CD4-positive, alpha-beta T cell (primary cell): ENCODE data around the gene MFN1. TPM values are rescaled to one million over a fixed set of nuclear protein-coding genes. Genes with fewer than 3 reads are reported as not detected.

ENCODE experiments used
- ATAC-seq: fragments of 200-7000 bp; cut with Tn5 transposase; one replicate; pipeline ENCODE4 v1.10.0; 2022; ENCODE audit warnings: mild to moderate bottlenecking; ENCODE audit not compliant: poor library complexity
- CTCF ChIA-PET: fragments of 350-600 bp; sonication (Branson Sonifier 250); formaldehyde crosslinking; loops from one replicate; lab custom pipeline; 2021; ENCODE audit warnings: antibody characterized with exemption, inconsistent platforms; lab: Charles Lee
- POLR2A ChIA-PET: fragments of 350-600 bp; sonication (Branson Sonifier 250); formaldehyde crosslinking; loops from one replicate; lab custom pipeline; 2021; ENCODE audit warnings: antibody characterized with exemption, inconsistent platforms; lab: Charles Lee
- DNase-seq, 14 experiments: peaks; one replicate each; pipeline ENCODE4 v3.0.0-alpha.2; 2013 to 2020; ENCODE audit warnings: mixed read lengths in 2 of 14
- H3K27ac ChIP-seq, 2 donors: one replicate each; pipeline versions ENCODE4 v1.5.1 to v1.7.0; 2013; ENCODE audit warnings: low read length in 2 of 2, low read depth in 1 of 2, mild to moderate bottlenecking in 1 of 2
- H3K27me3 ChIP-seq, 2 experiments: 1 replicate in 1 of 2; 2 replicates in 1 of 2; pipeline versions ENCODE4 v1.6.1 to v1.7.0; 2013; ENCODE audit warnings: low read length in 2 of 2, control low read depth in 1 of 2, mild to moderate bottlenecking in 1 of 2, moderate library complexity in 1 of 2; ENCODE audit not compliant: insufficient read depth in 2 of 2, control insufficient read depth in 1 of 2
- H3K36me3 ChIP-seq: one replicate; pipeline ENCODE4 v1.6.1; 2013; ENCODE audit warnings: low read length, control low read depth; ENCODE audit not compliant: insufficient read depth
- H3K4me1 ChIP-seq: one replicate; pipeline ENCODE4 v1.6.1; 2013; ENCODE audit warnings: low read length, control low read depth; ENCODE audit not compliant: insufficient read depth
- H3K4me3 ChIP-seq: one replicate; pipeline ENCODE4 v1.5.1; 2013; ENCODE audit warnings: mild to moderate bottlenecking, low read length, moderate library complexity
- H3K9me3 ChIP-seq, 2 experiments: 1 replicate in 1 of 2; 2 replicates in 1 of 2; pipeline versions ENCODE4 v1.6.1 to v1.7.0; 2013; ENCODE audit warnings: low read length in 2 of 2, mild to moderate bottlenecking in 2 of 2, control low read depth in 1 of 2, moderate library complexity in 1 of 2; ENCODE audit not compliant: control insufficient read depth in 1 of 2, insufficient read depth in 1 of 2
- H3K27ac Mint-ChIP-seq: one replicate; pipeline ENCODE4 v1.8.0; 2020; ENCODE audit warnings: mixed read lengths
- H3K27me3 Mint-ChIP-seq: one replicate; pipeline ENCODE4 v1.8.0; 2021; ENCODE audit warnings: mixed read lengths
- H3K36me3 Mint-ChIP-seq: one replicate; pipeline ENCODE4 v1.8.0; 2021; ENCODE audit warnings: low read depth, mixed read lengths
- H3K4me1 Mint-ChIP-seq: one replicate; pipeline ENCODE4 v1.8.0; 2021; ENCODE audit warnings: low read depth, mixed read lengths
- H3K4me3 Mint-ChIP-seq: one replicate; pipeline ENCODE4 v1.8.0; 2020; ENCODE audit warnings: mild to moderate bottlenecking, mixed read lengths
- H3K9me3 Mint-ChIP-seq: one replicate; pipeline ENCODE4 v1.8.0; 2020; ENCODE audit warnings: mixed read lengths
- CTCF ChIP-seq: fragments of 200-600 bp; IDR thresholded peaks from one replicate; pipeline ENCODE4 v1.8.0; 2022; ENCODE audit warnings: antibody characterized with exemption, mild to moderate bottlenecking
- intact Hi-C, 2 experiments: fragments of 100-400 bp; cut with DNase I in 1 of 2; cut with micrococcal nuclease in 1 of 2; formaldehyde crosslinking; loops; one replicate each; pipeline versions ENCODE4 v1.15.1 to v1.9.0; 2023 to 2025; cut with DNase I, micrococcal nuclease
- total RNA-seq, 174 experiments: library from RNA in 2 of 174; stranded (reverse) in 2 of 174; gene quantifications; one replicate each; pipeline ENCODE4 v1.2.3 and lab custom pipeline; 2021 to 2026

Gene MFN1
- total RNA-seq, 2 experiments from 2014 or later = 20.7 to 26.1 TPM

- Mint-ChIP-seq H3K4me1 (no peaks in the 10 kb centered on the region), H3K36me3 (peaks cover 84% of the 10 kb centered on the region), H3K4me3 (no peak overlapping the region), H3K9me3 (no peaks in the 10 kb centered on the region), H3K27me3 (no peaks in the 10 kb centered on the region), H3K27ac (no peak overlapping the region)
- ChIA-PET POLR2A (interaction anchor here (1.8 kb wide), 1 partner anchor 8 kb away, joined by 4 read pairs; no protein-coding TSS in a partner anchor), CTCF (no interaction called here)
- no peaks in the 10 kb centered on the region for H3K9me3 ChIP-seq
- peaks cover 76% of the 10 kb centered on the region for H3K36me3 ChIP-seq
- no peak overlapping the region for H3K4me3 ChIP-seq
- no peaks in the 10 kb centered on the region for H3K27me3 ChIP-seq
- intact Hi-C loops = no loop called here
- ATAC-seq (no peak), DNase-seq (no peak)
- H3K27ac ChIP-seq = no peak overlapping the region
- H3K4me1 ChIP-seq = no peaks in the 10 kb centered on the region
- TF ChIP-seq CTCF = no peak
Measured at GRCh38 chr3:179333084-179333483, 14.4 kb upstream of the MFN1 start.

- CTCF ChIA-PET = no interaction called here
- H3K27me3 Mint-ChIP-seq = no peaks in the 10 kb centered on the region
- H3K9me3 ChIP-seq = no peaks in the 10 kb centered on the region
- no peak for TF ChIP-seq CTCF
- H3K4me1 ChIP-seq = no peaks in the 10 kb centered on the region
- peaks cover 46% of the 10 kb centered on the region for H3K36me3 ChIP-seq
- POLR2A ChIA-PET = interaction anchor here (0.8 kb wide), 1 partner anchor 10 kb away, joined by 3 read pairs; no protein-coding TSS in a partner anchor
- intact Hi-C loops = no loop called here
- no peaks in the 10 kb centered on the region for H3K27me3 ChIP-seq
- H3K4me3 Mint-ChIP-seq = no peak overlapping the region
- no peak for DNase-seq
- H3K9me3 Mint-ChIP-seq = no peaks in the 10 kb centered on the region
- ATAC-seq = no peak
- H3K4me3 ChIP-seq = no peak overlapping the region
- H3K36me3 Mint-ChIP-seq = peaks cover 57% of the 10 kb centered on the region
- no peaks in the 10 kb centered on the region for H3K4me1 Mint-ChIP-seq
- H3K27ac ChIP-seq = no peak overlapping the region
- H3K27ac Mint-ChIP-seq = no peak overlapping the region
Measured at GRCh38 chr3:179336345-179336929, 11.1 kb upstream of the MFN1 start.

GRCh38 chr3:179348325-179349013 is 960 bp downstream of the MFN1 start:
- ChIA-PET POLR2A (interaction anchor here (1.3 to 4.7 kb wide), 4 partner anchors 26 to 305 kb away, joined by 3 to 51 read pairs (median 17); partner anchors contain the start of genes ACTL6A, PIK3CA and ZNF639), CTCF (interaction anchor here (0.7 to 1.8 kb wide), 2 partner anchors 26 to 333 kb away, joined by 3 to 4 read pairs; no protein-coding TSS in a partner anchor)
- Mint-ChIP-seq H3K27ac (peak overlapping the region; percentile 90), H3K9me3 (no peaks in the 10 kb centered on the region), H3K27me3 (no peaks in the 10 kb centered on the region), H3K36me3 (peaks cover 42% of the 10 kb centered on the region), H3K4me1 (peaks cover 30% of the 10 kb centered on the region), H3K4me3 (peak overlapping the region; percentile 99)
- intact Hi-C loops = loop anchor here in 1 of 2 experiments (5.0 kb wide), 2 partner anchors 214 to 254 kb away; partner anchors contain the start of genes ACTL6A, MRPL47 and NDUFB5
- DNase-seq (peak in 3 of 14 experiments; percentile 3 to 42 (median 36)), ATAC-seq (no peak)
- no peak overlapping the region for H3K27ac ChIP-seq
- no peak for TF ChIP-seq CTCF
- H3K9me3 ChIP-seq = no peaks in the 10 kb centered on the region
- peaks cover 19% of the 10 kb centered on the region for H3K4me1 ChIP-seq
- no peaks in the 10 kb centered on the region for H3K27me3 ChIP-seq
- peak overlapping the region; percentile 86 for H3K4me3 ChIP-seq
- H3K36me3 ChIP-seq = peaks cover 25% of the 10 kb centered on the region
